ENCODE results near the gene FBXO10.
"Not testable (repeated sequence)": the region's sequence is repeated elsewhere in the genome, so short reads cannot be mapped to it uniquely, and the experiment has no call there.

DNA sequence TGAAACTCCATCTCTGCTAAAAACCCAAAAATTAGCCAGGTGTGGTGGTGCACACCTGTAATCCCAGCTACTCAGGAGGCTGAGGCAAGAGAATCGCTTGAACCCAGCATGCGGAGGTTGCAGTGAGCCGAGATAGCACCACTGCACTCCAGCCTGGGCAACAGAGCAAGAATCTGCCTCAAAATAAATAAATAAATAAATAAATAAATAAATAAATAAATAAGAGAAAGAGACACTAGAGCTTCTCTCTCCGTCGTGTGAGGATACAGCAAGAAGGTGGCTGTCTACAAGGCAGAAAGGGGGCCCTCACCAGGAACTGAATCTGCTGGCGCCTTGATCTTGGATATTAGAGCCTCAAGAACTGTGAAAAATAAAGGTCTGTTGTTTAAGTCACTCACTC lies 102.2 kb downstream of the FBXO10 start:
- not testable (repeated sequence) for TF ChIP-seq EZH2 (optimal IDR thresholded peaks at IDR 0.05; ENCODE audit: low read depth, low read length); CTCF (IDR thresholded peaks at IDR 0.05; ENCODE audit: low read length)
